Transverse colon (tissue), 4 donors: Measurements from ENCODE around the gene CARMIL3. TPM values are rescaled to one million over a fixed set of nuclear protein-coding genes. Genes with fewer than 3 reads are reported as not detected.
A peak's percentile ranks its signal among the peaks of the same experiment; 100 is the strongest.

ENCODE experiments used
- DNase-seq: peaks from one replicate; pipeline ENCODE4 v3.0.0-alpha.2; 2019
- H3K27ac ChIP-seq, 4 donors: fragments of 200-600 bp; sonication (generic); 2 replicates each; pipeline ENCODE4 v1.5.1; 2016 to 2018; ENCODE audit warnings: inconsistent platforms in 4 of 4
- H3K27me3 ChIP-seq: fragments of 200-600 bp; sonication (generic); 2 replicates; pipeline ENCODE4 v1.5.1; 2017; ENCODE audit warnings: inconsistent platforms
- H3K36me3 ChIP-seq, 4 donors: fragments of 200-600 bp; sonication (generic); 2 replicates each; pipeline ENCODE4 v1.5.1; 2017 to 2019; ENCODE audit warnings: inconsistent platforms in 4 of 4
- H3K4me1 ChIP-seq, 4 donors: fragments of 200-600 bp; sonication (generic); 2 replicates each; pipeline ENCODE4 v1.5.1; 2017 to 2020; ENCODE audit warnings: inconsistent platforms in 4 of 4
- H3K4me3 ChIP-seq, 4 donors: fragments of 200-600 bp; sonication (generic); 1 replicate in 1 of 4; 2 replicates in 3 of 4; pipeline versions ENCODE4 v1.5.1 to v1.6.1; 2017 to 2019; ENCODE audit warnings: inconsistent platforms in 4 of 4
- H3K9me3 ChIP-seq, 2 donors: fragments of 200-600 bp; sonication (generic); 2 replicates each; pipeline ENCODE4 v1.5.1; 2017 to 2019; ENCODE audit warnings: inconsistent platforms in 2 of 2
- CTCF ChIP-seq, 5 experiments: fragments of 200-600 bp in 3 of 5; fragments of 450-650 bp in 2 of 5; sonication (generic) in 3 of 5; IDR thresholded peaks; 1 replicate in 2 of 5; 2 replicates in 3 of 5; pipeline ENCODE4 v1.5.1; 2016 to 2017; ENCODE audit warnings: antibody characterized with exemption in 5 of 5, inconsistent platforms in 3 of 5, mild to moderate bottlenecking in 2 of 5, moderate library complexity in 1 of 5
- EP300 ChIP-seq: sonication (generic); formaldehyde crosslinking; IDR thresholded peaks from one replicate; pipeline ENCODE4 v1.6.1; 2017; ENCODE audit warnings: antibody characterized with exemption, low read depth
- POLR2A ChIP-seq: fragments of 450-650 bp; IDR thresholded peaks from one replicate; pipeline ENCODE4 v1.6.1; 2016; ENCODE audit warnings: antibody characterized with exemption, mild to moderate bottlenecking, moderate library complexity
- POLR2AphosphoS5 ChIP-seq, 3 donors: sonication (generic); formaldehyde crosslinking; IDR thresholded peaks; one replicate each; pipeline ENCODE4 v1.6.1; 2016; ENCODE audit warnings: antibody characterized with exemption in 3 of 3
- WGBS, 2 donors: methylation state at CpG; one replicate each; pipeline ENCODE4 v1.1.5; 2018; ENCODE audit warnings: low coverage in 1 of 2; 5-methylcytosine and 5-hydroxymethylcytosine counted together
- in situ Hi-C, 4 donors: fragments of 200-750 bp; cut with MboI; loops; one replicate each; pipeline versions ENCODE4 v1.15.0 to v1.15.1; 2017; ENCODE audit warnings: low sequenced_read_pairs in 3 of 4, low pct_ligation_motif_present in 1 of 4, low pct_unique_long_range_greater_than_20kb in 1 of 4
- intact Hi-C: fragments of 100-400 bp; cut with DNase I; formaldehyde crosslinking; loops from one replicate; pipeline ENCODE4 v1.15.1; 2023; ENCODE audit warnings: low total_unique reads
- total RNA-seq, 4 donors: library from RNA; depleted of rRNA; stranded (reverse); fragments of >200 nt; gene quantifications; one replicate each; pipeline ENCODE4 v1.1.0, GENCODE V29; 2016

The CARMIL3 gene
- total RNA-seq, 4 donors from 2014 or later: 0.20 to 4.1 (median 3.0) TPM

- no peaks in the 10 kb centered on the region for H3K36me3 ChIP-seq
- intact Hi-C loops: no loop called here
- H3K9me3 ChIP-seq: no peaks in the 10 kb centered on the region
- TF ChIP-seq POLR2A (no peak), POLR2AphosphoS5 (IDR thresholded peaks at IDR 0.05) (no peak), CTCF (IDR thresholded peaks at IDR 0.05) (no peak), EP300 (no peak)
- no peak overlapping the region for H3K27ac ChIP-seq
- no peak overlapping the region for H3K4me3 ChIP-seq
- in situ Hi-C loops: no loop called here
- H3K27me3 ChIP-seq: peaks cover 4% of the 10 kb centered on the region
- DNase-seq: no peak
- 82% methylated on average over 6 of the region's 6 CpGs; no CpG with 5 or more reads in 1 of the 2 donors for WGBS, 2 donors
- peaks cover 6 to 37% (median 19%) of the 10 kb centered on the region in 4 donors for H3K4me1 ChIP-seq
These were observed 17.6 kb downstream of the CARMIL3 start for GRCh38 chr14:24069411-24069735.

GRCh38 chr14:24070285-24071143 is 18.7 kb downstream of the CARMIL3 start:
- DNase-seq: no peak
- H3K36me3 ChIP-seq: no peaks in the 10 kb centered on the region
- peaks cover 6 to 37% (median 19%) of the 10 kb centered on the region in 4 donors for H3K4me1 ChIP-seq
- peaks cover 4% of the 10 kb centered on the region for H3K27me3 ChIP-seq
- intact Hi-C loops (no loop called here), in situ Hi-C loops (no loop called here)
- no peak overlapping the region for H3K27ac ChIP-seq
- no peak overlapping the region for H3K4me3 ChIP-seq
- no peaks in the 10 kb centered on the region for H3K9me3 ChIP-seq
- WGBS, 2 donors: 72 to 82% methylated on average over 4 to 10 of the region's 10 CpGs
- TF ChIP-seq EP300 (no peak), CTCF (IDR thresholded peaks at IDR 0.05) (no peak), POLR2A (no peak), POLR2AphosphoS5 (IDR thresholded peaks at IDR 0.05) (no peak)

- intact Hi-C loops: no loop called here
- no peak for DNase-seq
- Histone ChIP-seq H3K9me3 (no peaks in the 10 kb centered on the region), H3K27me3 (peaks cover 4% of the 10 kb centered on the region), H3K27ac (no peak within 1 kb of the TSS), H3K36me3 (no peaks in the 10 kb centered on the region), H3K4me1 (peaks cover 6 to 33% (median 18%) of the 10 kb centered on the region in 4 donors), H3K4me3 (no peak within 1 kb of the TSS)
- in situ Hi-C loops: no loop called here
- no peak for TF ChIP-seq POLR2A
- 65% methylated on average over 14 of the region's 19 CpGs; no CpG with 5 or more reads in 1 of the 2 donors for WGBS, 2 donors
These were observed 19.4 kb downstream of the CARMIL3 start, which contains the start of gene CPNE6 for GRCh38 chr14:24071144-24071697. CPNE6 (plus strand) TSS chr14:24071562; CDS start chr14:24072937, 1,375 bp downstream.

GRCh38 chr14:24071836-24072430 is 20.1 kb downstream of the CARMIL3 start:
- peak; percentile 34 for DNase-seq
- Histone ChIP-seq H3K36me3 (no peaks in the 10 kb centered on the region), H3K27ac (no peak overlapping the region), H3K9me3 (no peaks in the 10 kb centered on the region), H3K4me3 (no peak overlapping the region), H3K4me1 (peaks cover 6 to 26% (median 15%) of the 10 kb centered on the region in 4 donors), H3K27me3 (peaks cover 4% of the 10 kb centered on the region)
- intact Hi-C loops (no loop called here), in situ Hi-C loops (no loop called here)
- 61% methylated on average over 10 of the region's 12 CpGs; no CpG with 5 or more reads in 1 of the 2 donors for WGBS, 2 donors
- TF ChIP-seq POLR2AphosphoS5 (IDR thresholded peaks at IDR 0.05) (no peak), POLR2A (no peak), EP300 (no peak), CTCF (IDR thresholded peaks at IDR 0.05) (no peak)
